Common myeloid progenitor, CD34-positive (primary cell): ENCODE results near the gene ABCA3.
"Not testable (repeated sequence)": the region's sequence is repeated elsewhere in the genome, so short reads cannot be mapped to it uniquely, and the experiment has no call there.

Experiments used
- CTCF ChIA-PET: fragments of 350-600 bp; sonication (Branson Sonifier 250); formaldehyde crosslinking; loops from one replicate; lab custom pipeline; 2021; ENCODE audit warnings: antibody characterized with exemption; lab: Charles Lee
- POLR2A ChIA-PET: fragments of 350-600 bp; sonication (Branson Sonifier 250); formaldehyde crosslinking; loops from one replicate; lab custom pipeline; 2021; ENCODE audit warnings: antibody characterized with exemption; lab: Charles Lee
- DNase-seq, 3 donors: peaks; one replicate each; pipeline versions ENCODE4 v3.0.0 to v3.0.0-alpha.2; 2013
- H3K27ac ChIP-seq, 2 experiments: 1 replicate in 1 of 2; 2 replicates in 1 of 2; pipeline ENCODE4 v1.7.0; 2013; ENCODE audit warnings: inconsistent platforms in 2 of 2, low read length in 2 of 2, mild to moderate bottlenecking in 2 of 2, low read depth in 1 of 2, moderate library complexity in 1 of 2; ENCODE audit not compliant: severe bottlenecking in 2 of 2, insufficient read depth in 1 of 2, poor library complexity in 1 of 2
- H3K27me3 ChIP-seq, 5 experiments: replicated peaks in 2 of 5; 1 replicate in 3 of 5; 2 replicates in 2 of 5; pipeline versions ENCODE4 v1.6.1 to v1.7.0; 2013; ENCODE audit warnings: low read length in 4 of 5, mild to moderate bottlenecking in 2 of 5, moderate library complexity in 2 of 5, inconsistent platforms in 1 of 5; ENCODE audit not compliant: insufficient read depth in 5 of 5, control insufficient read depth in 4 of 5
- H3K36me3 ChIP-seq, 4 experiments: 1 replicate in 2 of 4; 2 replicates in 2 of 4; pipeline versions ENCODE4 v1.6.1 to v1.7.0; 2013; ENCODE audit warnings: low read length in 3 of 4, control low read depth in 1 of 4, mild to moderate bottlenecking in 1 of 4; ENCODE audit not compliant: control insufficient read depth in 4 of 4, insufficient read depth in 4 of 4
- H3K4me1 ChIP-seq, 4 experiments: 1 replicate in 3 of 4; 2 replicates in 1 of 4; pipeline versions ENCODE4 v1.6.1 to v1.7.1; 2013; ENCODE audit warnings: low read length in 3 of 4, mild to moderate bottlenecking in 3 of 4, control low read depth in 1 of 4, inconsistent platforms in 1 of 4, moderate library complexity in 1 of 4; ENCODE audit not compliant: control insufficient read depth in 4 of 4, insufficient read depth in 4 of 4; ENCODE audit errors: control extremely low read depth in 1 of 4
- H3K4me3 ChIP-seq, 7 experiments: 1 replicate in 4 of 7; 2 replicates in 3 of 7; pipeline versions ENCODE4 v1.5.1 to v1.7.0; 2013; ENCODE audit warnings: mild to moderate bottlenecking in 7 of 7, low read length in 6 of 7, moderate library complexity in 6 of 7, inconsistent platforms in 2 of 7, low read depth in 2 of 7, control low read depth in 1 of 7; ENCODE audit not compliant: insufficient read depth in 4 of 7, control insufficient read depth in 1 of 7; ENCODE audit errors: extremely low read depth in 1 of 7
- H3K9me3 ChIP-seq, 5 experiments: 1 replicate in 4 of 5; 2 replicates in 1 of 5; pipeline versions ENCODE4 v1.6.1 to v1.7.1; 2013; ENCODE audit warnings: low read length in 4 of 5, mild to moderate bottlenecking in 2 of 5, inconsistent platforms in 1 of 5, low read depth in 1 of 5, moderate library complexity in 1 of 5; ENCODE audit not compliant: control insufficient read depth in 4 of 5, insufficient read depth in 2 of 5; ENCODE audit errors: control extremely low read depth in 1 of 5
- WGBS: methylation state at CpG from one replicate; pipeline ENCODE4 v1.1.5; 2013; ENCODE audit not compliant: insufficient coverage; 5-methylcytosine and 5-hydroxymethylcytosine counted together

Gene ABCA3

GRCh38 chr16:2240331-2240730 is 100.2 kb downstream of the ABCA3 start:
- CTCF ChIA-PET: interaction anchor here (1.0 kb wide), 1 partner anchor 9 kb away, joined by 3 read pairs; no protein-coding TSS in a partner anchor
- POLR2A ChIA-PET, H3K27ac ChIP-seq, DNase-seq, H3K4me3 ChIP-seq, H3K9me3 ChIP-seq: not testable (repeated sequence)
- WGBS: 92% methylated on average over 5 of the region's 9 CpGs
- H3K36me3 ChIP-seq: peaks cover 2 to 43% (median 23%) of the 10 kb centered on the region in 4 experiments
- H3K4me1 ChIP-seq: peaks cover 0 to 18% (median 8%) of the 10 kb centered on the region in 4 experiments
- H3K27me3 ChIP-seq: peaks cover 0 to 36% (median 12%) of the 10 kb centered on the region in 5 experiments

- Histone ChIP-seq H3K4me3 (no peak overlapping the region), H3K27me3 (peaks cover 0 to 43% (median 12%) of the 10 kb centered on the region in 5 experiments), H3K9me3 (no peaks in the 10 kb centered on the region), H3K36me3 (peaks cover 3 to 43% (median 21%) of the 10 kb centered on the region in 4 experiments), H3K27ac (no peak overlapping the region), H3K4me1 (peaks cover 0 to 18% (median 8%) of the 10 kb centered on the region in 4 experiments)
- WGBS: 96% methylated on average over 15 of the region's 15 CpGs
- ChIA-PET CTCF (interaction anchor here (1.5 to 1.8 kb wide), 2 partner anchors 13 kb away, joined by 7 to 8 read pairs; partner anchors contain the start of gene ECI1), POLR2A (interaction anchor here (0.8 to 1.1 kb wide), 3 partner anchors 9 to 1602 kb away, joined by 3 read pairs; no protein-coding TSS in a partner anchor)
- DNase-seq: no peak
These were observed 101.5 kb downstream of the ABCA3 start for GRCh38 chr16:2238838-2239675.

GRCh38 chr16:2238150-2238837 is 102.2 kb downstream of the ABCA3 start:
- POLR2A ChIA-PET: interaction anchor here (0.8 to 1.1 kb wide), 4 partner anchors 9 to 1603 kb away, joined by 3 to 4 read pairs (median 3); no protein-coding TSS in a partner anchor
- Histone ChIP-seq H3K4me1 (peaks cover 0 to 18% (median 8%) of the 10 kb centered on the region in 4 experiments), H3K36me3 (peaks cover 2 to 42% (median 24%) of the 10 kb centered on the region in 4 experiments), H3K9me3 (no peaks in the 10 kb centered on the region), H3K27me3 (peaks cover 0 to 43% (median 12%) of the 10 kb centered on the region in 5 experiments), H3K27ac (no peak overlapping the region), H3K4me3 (no peak overlapping the region)
- WGBS: 74% methylated on average over 13 of the region's 18 CpGs
- CTCF ChIA-PET: interaction anchor here (1.5 to 1.8 kb wide), 2 partner anchors 12 to 14 kb away, joined by 7 to 8 read pairs; partner anchors contain the start of gene ECI1
- no peak for DNase-seq

GRCh38 chr16:2237493-2238149 is 102.9 kb downstream of the ABCA3 start:
- WGBS: 17% methylated on average over 54 of the region's 65 CpGs
- Histone ChIP-seq H3K9me3 (no peaks in the 10 kb centered on the region), H3K4me1 (peaks cover 0 to 18% (median 8%) of the 10 kb centered on the region in 4 experiments), H3K27ac (no peak overlapping the region), H3K36me3 (peaks cover 4 to 42% (median 22%) of the 10 kb centered on the region in 4 experiments), H3K27me3 (peaks cover 0 to 43% (median 12%) of the 10 kb centered on the region in 5 experiments), H3K4me3 (peak overlapping the region in 1 of 7 experiments; percentile 23)
- ChIA-PET CTCF (interaction anchor here (1.5 to 1.8 kb wide), 2 partner anchors 12 to 14 kb away, joined by 7 to 8 read pairs; partner anchors contain the start of gene ECI1), POLR2A (interaction anchor here (0.8 to 1.1 kb wide), 2 partner anchors 250 to 1603 kb away, joined by 3 to 4 read pairs; no protein-coding TSS in a partner anchor)
- DNase-seq: no peak

DNA sequence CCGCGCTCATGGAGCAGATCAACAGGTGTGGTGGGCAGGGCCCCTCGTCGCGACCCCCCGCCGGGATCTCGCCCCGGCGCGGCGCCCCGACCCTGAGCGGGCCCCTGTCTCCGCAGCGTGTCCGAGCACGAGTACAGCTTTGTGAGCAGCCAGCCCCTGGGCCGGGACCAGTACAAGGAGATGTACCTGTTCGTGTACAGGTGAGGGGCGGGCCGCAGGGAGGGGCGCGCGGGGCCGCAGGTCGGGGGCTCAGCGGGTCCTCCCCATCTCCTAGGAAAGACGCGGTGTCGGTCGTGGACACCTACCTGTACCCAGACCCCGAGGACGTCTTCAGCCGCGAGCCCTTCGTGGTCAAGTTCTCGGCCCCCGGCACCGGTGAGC is 103.4 kb downstream of the ABCA3 start:
- Histone ChIP-seq H3K27me3 (peaks cover 0 to 43% (median 12%) of the 10 kb centered on the region in 5 experiments), H3K4me3 (peak overlapping the region in 3 of 7 experiments; percentile 40 to 48 (median 45)), H3K4me1 (peaks cover 0 to 18% (median 8%) of the 10 kb centered on the region in 4 experiments), H3K36me3 (peaks cover 4 to 42% (median 23%) of the 10 kb centered on the region in 4 experiments), H3K9me3 (no peaks in the 10 kb centered on the region), H3K27ac (no peak overlapping the region)
- CTCF ChIA-PET: no interaction called here
- WGBS: 8% methylated on average over 37 of the region's 40 CpGs
- no peak for DNase-seq
- POLR2A ChIA-PET: no interaction called here

GRCh38 chr16:2236337-2237101 is 104.0 kb downstream of the ABCA3 start, which contains the start of gene DNASE1L2:
Gene DNASE1L2, plus strand, starts transcription at chr16:2236444. Its CDS starts 373 bp downstream, at chr16:2236817.
- POLR2A ChIA-PET: interaction anchor here (0.8 to 1.4 kb wide), 2 partner anchors 13 to 15 kb away, joined by 3 read pairs; partner anchors contain the start of genes E4F1 and ECI1
- CTCF ChIA-PET: interaction anchor here (1.5 to 1.7 kb wide), 2 partner anchors 11 to 16 kb away, joined by 4 to 7 read pairs; no protein-coding TSS in a partner anchor
- DNase-seq: no peak
- no peaks in the 10 kb centered on the region for H3K9me3 ChIP-seq
- WGBS: 8% methylated on average over 58 of the region's 64 CpGs
- H3K27me3 ChIP-seq: peaks cover 0 to 43% (median 12%) of the 10 kb centered on the region in 5 experiments
- peaks cover 6 to 46% (median 28%) of the 10 kb centered on the region in 4 experiments for H3K36me3 ChIP-seq
- peak within 1 kb of the TSS in 4 of 7 experiments; percentile 23 to 48 (median 42) for H3K4me3 ChIP-seq
- H3K27ac ChIP-seq: no peak within 1 kb of the TSS
- peaks cover 0 to 18% (median 8%) of the 10 kb centered on the region in 4 experiments for H3K4me1 ChIP-seq
